GM19397 (cell line): ENCODE results near the gene IL1RAP.

Source experiments
- ATAC-seq: cut with Tn5 transposase; IDR thresholded peaks from one replicate; pipeline ENCODE4 v1.9.1; 2021; ENCODE audit warnings: mild to moderate bottlenecking, moderate library complexity; ENCODE audit not compliant: unreplicated experiment

Gene IL1RAP

GRCh38 chr3:190607021-190607420 lies 93.1 kb downstream of the IL1RAP start:
- ATAC-seq = no peak

- no peak for ATAC-seq
Measured at GRCh38 chr3:190608850-190609589, 95.1 kb downstream of the IL1RAP start.

GRCh38 chr3:190614226-190615059 lies 100.6 kb downstream of the IL1RAP start:
- no peak for ATAC-seq

- ATAC-seq = no peak
Measured at GRCh38 chr3:190615060-190615384, 101.1 kb downstream of the IL1RAP start.

- ATAC-seq = no peak
Measured at GRCh38 chr3:190615607-190616006, 101.7 kb downstream of the IL1RAP start.

GRCh38 chr3:190616637-190617036 lies 102.8 kb downstream of the IL1RAP start:
- ATAC-seq = no peak

GRCh38 chr3:190617185-190617584 lies 103.3 kb downstream of the IL1RAP start:
- ATAC-seq = peak; percentile 76

- no peak for ATAC-seq
Measured at GRCh38 chr3:190618330-190619030, 104.6 kb downstream of the IL1RAP start.

GRCh38 chr3:190619353-190619752 lies 105.5 kb downstream of the IL1RAP start:
- no peak for ATAC-seq

GRCh38 chr3:190619761-190620160 lies 105.9 kb downstream of the IL1RAP start:
- no peak for ATAC-seq

GRCh38 chr3:190620886-190621608 lies 107.2 kb downstream of the IL1RAP start:
- no peak for ATAC-seq

- no peak for ATAC-seq
Measured at GRCh38 chr3:190621927-190622326, 108.0 kb downstream of the IL1RAP start.

- ATAC-seq = no peak
Measured at GRCh38 chr3:190624282-190624681, 110.4 kb downstream of the IL1RAP start.

GRCh38 chr3:190626951-190627620 lies 113.2 kb downstream of the IL1RAP start:
- ATAC-seq = no peak

GRCh38 chr3:190629088-190629487 lies 115.2 kb downstream of the IL1RAP start:
- ATAC-seq = no peak

- no peak for ATAC-seq
Measured at GRCh38 chr3:190631295-190631694, 117.4 kb downstream of the IL1RAP start.

- no peak for ATAC-seq
Measured at GRCh38 chr3:190641564-190641963, 127.7 kb downstream of the IL1RAP start.

- no peak for ATAC-seq
Measured at GRCh38 chr3:190642016-190642415, 128.1 kb downstream of the IL1RAP start.

- ATAC-seq = no peak
Measured at GRCh38 chr3:190644035-190644434, 130.2 kb downstream of the IL1RAP start.

GRCh38 chr3:190644766-190645165 lies 130.9 kb downstream of the IL1RAP start:
- ATAC-seq = no peak
